Nephron progenitor cell (in vitro differentiated cells): ENCODE measurements around the gene NRG3.

ENCODE experiments used
- DNase-seq: peaks from one replicate; pipeline ENCODE4 v3.0.0; 2021
- H3K27ac Mint-ChIP-seq: 2 replicates; pipeline ENCODE4 v1.8.0; 2021; ENCODE audit warnings: mild to moderate bottlenecking, moderate library complexity, mixed read lengths
- H3K27me3 Mint-ChIP-seq: 2 replicates; pipeline ENCODE4 v1.8.0; 2021; ENCODE audit warnings: mild to moderate bottlenecking, low read depth, mixed read lengths; ENCODE audit not compliant: poor library complexity
- H3K36me3 Mint-ChIP-seq: 2 replicates; pipeline ENCODE4 v1.8.0; 2021; ENCODE audit warnings: low read depth, mixed read lengths
- H3K4me1 Mint-ChIP-seq: 2 replicates; pipeline ENCODE4 v1.8.0; 2021; ENCODE audit warnings: mixed read lengths
- H3K4me3 Mint-ChIP-seq: 2 replicates; pipeline ENCODE4 v1.8.0; 2021; ENCODE audit warnings: mild to moderate bottlenecking, moderate library complexity, mixed read lengths
- H3K9me3 Mint-ChIP-seq: 2 replicates; pipeline ENCODE4 v1.8.0; 2021; ENCODE audit warnings: mild to moderate bottlenecking, moderate library complexity, mixed read lengths
- CTCF ChIP-seq: fragments of 200-600 bp; sonication (generic); IDR thresholded peaks from 2 replicates; pipeline ENCODE4 v1.5.0; 2021; ENCODE audit warnings: antibody characterized with exemption

Gene NRG3

GRCh38 chr10:82813856-82814255, 938.9 kb downstream of the NRG3 start:
- Mint-ChIP-seq H3K4me3 (no peak overlapping the region), H3K4me1 (peaks cover 7% of the 10 kb centered on the region), H3K9me3 (no peaks in the 10 kb centered on the region), H3K27ac (no peak overlapping the region), H3K36me3 (no peaks in the 10 kb centered on the region), H3K27me3 (no peaks in the 10 kb centered on the region)
- DNase-seq = no peak
- no peak for TF ChIP-seq CTCF

GRCh38 chr10:82814635-82815034, 939.6 kb downstream of the NRG3 start:
- no peaks in the 10 kb centered on the region for H3K36me3 Mint-ChIP-seq
- peaks cover 7% of the 10 kb centered on the region for H3K4me1 Mint-ChIP-seq
- H3K4me3 Mint-ChIP-seq = no peak overlapping the region
- no peak overlapping the region for H3K27ac Mint-ChIP-seq
- H3K9me3 Mint-ChIP-seq = no peaks in the 10 kb centered on the region
- H3K27me3 Mint-ChIP-seq = no peaks in the 10 kb centered on the region
- no peak for TF ChIP-seq CTCF
- DNase-seq = no peak

- DNase-seq = no peak
- Mint-ChIP-seq H3K27ac (no peak overlapping the region), H3K4me3 (no peak overlapping the region), H3K36me3 (no peaks in the 10 kb centered on the region), H3K27me3 (no peaks in the 10 kb centered on the region), H3K4me1 (peaks cover 7% of the 10 kb centered on the region), H3K9me3 (no peaks in the 10 kb centered on the region)
- TF ChIP-seq CTCF = no peak
Observed at GRCh38 chr10:82815680-82816079, 940.7 kb downstream of the NRG3 start.

- Mint-ChIP-seq H3K36me3 (no peaks in the 10 kb centered on the region), H3K9me3 (no peaks in the 10 kb centered on the region), H3K27me3 (peaks cover 3% of the 10 kb centered on the region), H3K4me3 (no peak overlapping the region), H3K27ac (no peak overlapping the region), H3K4me1 (peaks cover 7% of the 10 kb centered on the region)
- no peak for TF ChIP-seq CTCF
- DNase-seq = no peak
Observed at GRCh38 chr10:82817676-82818422, 942.9 kb downstream of the NRG3 start.

- Mint-ChIP-seq H3K4me3 (no peak overlapping the region), H3K27me3 (peaks cover 3% of the 10 kb centered on the region), H3K9me3 (no peaks in the 10 kb centered on the region), H3K4me1 (peaks cover 7% of the 10 kb centered on the region), H3K27ac (no peak overlapping the region), H3K36me3 (no peaks in the 10 kb centered on the region)
- no peak for DNase-seq
- TF ChIP-seq CTCF = no peak
Observed at GRCh38 chr10:82821043-82821442, 946.0 kb downstream of the NRG3 start.

- TF ChIP-seq CTCF = no peak
- Mint-ChIP-seq H3K27ac (no peak overlapping the region), H3K27me3 (peaks cover 9% of the 10 kb centered on the region), H3K4me3 (no peak overlapping the region), H3K36me3 (no peaks in the 10 kb centered on the region), H3K4me1 (no peaks in the 10 kb centered on the region), H3K9me3 (no peaks in the 10 kb centered on the region)
- no peak for DNase-seq
Observed at GRCh38 chr10:82826132-82826531, 951.1 kb downstream of the NRG3 start.
